ENCODE measurements around the gene TCF7L2. TPM values are rescaled to one million over a fixed set of nuclear protein-coding genes. Genes with fewer than 3 reads are reported as not detected.

The TCF7L2 gene
- total and polyA plus RNA-seq, 9 of the 15 experiments (the other 6 are each of a cell fraction or from before 2014, with no cell fraction given), result 0.32 to 2.8 (median 0.92) TPM

- H3K79me2 ChIP-seq (ENCODE audit: control insufficient read depth, insufficient read depth, low read length), result no peaks in the 10 kb centered on the region
- 28% methylated on average over 5 of the region's 5 CpGs for WGBS (ENCODE audit: insufficient coverage, low coverage, missing lambda C conversion rate)
- FAIRE-seq, result no peak
Measured at GRCh38 chr10:112967200-112967599, 17.2 kb downstream of the TCF7L2 start.

More at GRCh38 chr10:112967200-112967599, 17.2 kb downstream of the TCF7L2 start:
- in situ Hi-C loops (cut with MboI) (no loop called here), intact Hi-C loops (cut with micrococcal nuclease) (no loop called here)
- ATAC-seq (no peak), DNase-seq (ENCODE audit: extremely low read depth in 1 of 4, low spot score in 3 of 4) (no peak)
- no peaks in the 10 kb centered on the region for H3K9me3 ChIP-seq (replicated peaks; ENCODE audit: control insufficient read depth, insufficient read depth, low read depth, low read length)
- no peaks in the 10 kb centered on the region for H3K27me3 ChIP-seq (ENCODE audit: control insufficient read depth in 2 of 2, insufficient read depth in 2 of 2, low read length in 2 of 2)
- H3K4me3 ChIP-seq, result no peak overlapping the region
- H3K27ac ChIP-seq (ENCODE audit: extremely low read depth, low read depth, low read length), result no peak overlapping the region
- H3K36me3 ChIP-seq (ENCODE audit: control insufficient read depth, insufficient read depth, low read length), result no peaks in the 10 kb centered on the region
- no TSS peak for BruUV-seq (replicated peaks)
- no peak overlapping the region for H3K9ac ChIP-seq (ENCODE audit: insufficient read depth in 1 of 2, low read depth in 2 of 2, low read length in 2 of 2)
- H3K4me2 ChIP-seq (ENCODE audit: insufficient read depth, low read length), result no peak overlapping the region
- H4K20me1 ChIP-seq (replicated peaks; ENCODE audit: control insufficient read depth, insufficient read depth, low read length), result no peaks in the 10 kb centered on the region
- POLR2A ChIA-PET, result interaction anchor here (0.6 to 0.7 kb wide), 3 partner anchors 12 to 1953 kb away, joined by 3 to 4 read pairs (median 3); no protein-coding TSS in a partner anchor
- H2AFZ ChIP-seq (ENCODE audit: low read depth, low read length), result no peak overlapping the region
- CTCF ChIA-PET (ENCODE audit: low intra/inter-chr PET ratio), result no interaction called here
- H3K9me1 ChIP-seq (ENCODE audit: control insufficient read depth, insufficient read depth, low read length), result no peaks in the 10 kb centered on the region
- no peak for TF ChIP-seq ELF2 (CRISPR knock-in tag; IDR thresholded peaks at IDR 0.05)
- TF ChIP-seq, protein P1, sequence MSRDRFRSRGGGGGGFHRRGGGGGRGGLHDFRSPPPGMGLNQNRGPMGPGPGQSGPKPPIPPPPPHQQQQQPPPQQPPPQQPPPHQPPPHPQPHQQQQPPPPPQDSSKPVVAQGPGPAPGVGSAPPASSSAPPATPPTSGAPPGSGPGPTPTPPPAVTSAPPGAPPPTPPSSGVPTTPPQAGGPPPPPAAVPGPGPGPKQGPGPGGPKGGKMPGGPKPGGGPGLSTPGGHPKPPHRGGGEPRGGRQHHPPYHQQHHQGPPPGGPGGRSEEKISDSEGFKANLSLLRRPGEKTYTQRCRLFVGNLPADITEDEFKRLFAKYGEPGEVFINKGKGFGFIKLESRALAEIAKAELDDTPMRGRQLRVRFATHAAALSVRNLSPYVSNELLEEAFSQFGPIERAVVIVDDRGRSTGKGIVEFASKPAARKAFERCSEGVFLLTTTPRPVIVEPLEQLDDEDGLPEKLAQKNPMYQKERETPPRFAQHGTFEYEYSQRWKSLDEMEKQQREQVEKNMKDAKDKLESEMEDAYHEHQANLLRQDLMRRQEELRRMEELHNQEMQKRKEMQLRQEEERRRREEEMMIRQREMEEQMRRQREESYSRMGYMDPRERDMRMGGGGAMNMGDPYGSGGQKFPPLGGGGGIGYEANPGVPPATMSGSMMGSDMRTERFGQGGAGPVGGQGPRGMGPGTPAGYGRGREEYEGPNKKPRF (IDR thresholded peaks at IDR 0.05; ENCODE audit: low read depth, low read length), result no peak
- no peak for TF ChIP-seq CEBPB (tag; IDR thresholded peaks at IDR 0.05)
- no peak for TF ChIP-seq ZNF146 (CRISPR knock-in tag; IDR thresholded peaks at IDR 0.05; ENCODE audit: unreplicated experiment)
- TF ChIP-seq BHLHE40 (IDR thresholded peaks at IDR 0.05; ENCODE audit: low read length), result no peak
- no peak for TF ChIP-seq RBM25 (IDR thresholded peaks at IDR 0.05; ENCODE audit: low read depth, low read length, severe bottlenecking)
- TF ChIP-seq TRIM28 (IDR thresholded peaks at IDR 0.05), result no peak
- TF ChIP-seq STAG1 (CRISPR knock-in tag; IDR thresholded peaks at IDR 0.05; ENCODE audit: borderline replicate concordance), result no peak
- TF ChIP-seq ZMIZ1 (IDR thresholded peaks at IDR 0.05; ENCODE audit: low read depth in 2 of 2, low read length in 2 of 2), result no peak
- no peak for TF ChIP-seq ZNF444 (CRISPR knock-in tag; IDR thresholded peaks at IDR 0.05)
- no peak for TF ChIP-seq CCNT2 (IDR thresholded peaks at IDR 0.05; ENCODE audit: borderline replicate concordance, extremely low read depth, insufficient read length, low read depth, low read length)
- no peak for TF ChIP-seq MCM2 (IDR thresholded peaks at IDR 0.05; ENCODE audit: low read depth)
- no peak for TF ChIP-seq FOXO4 (CRISPR knock-in tag; IDR thresholded peaks at IDR 0.05)
- no peak for TF ChIP-seq STAT5A (IDR thresholded peaks at IDR 0.05; ENCODE audit: borderline replicate concordance, low read length)
- TF ChIP-seq MAZ (CRISPR knock-in tag; conservative IDR thresholded peaks at IDR 0.05 in 1 of 2, IDR thresholded peaks at IDR 0.05 in 1 of 2), result no peak
- TF ChIP-seq FOXA1 (IDR thresholded peaks at IDR 0.05; ENCODE audit: borderline replicate concordance), result no peak
- H3K4me1 ChIP-seq (replicated peaks in 1 of 2; ENCODE audit: control insufficient read depth in 2 of 2, insufficient read depth in 2 of 2, low read length in 2 of 2), result peaks cover 0 to 6% of the 10 kb centered on the region in 2 experiments; a peak in 2 of 5 replicates
